ENCODE results near the gene MUC22.

DNA sequence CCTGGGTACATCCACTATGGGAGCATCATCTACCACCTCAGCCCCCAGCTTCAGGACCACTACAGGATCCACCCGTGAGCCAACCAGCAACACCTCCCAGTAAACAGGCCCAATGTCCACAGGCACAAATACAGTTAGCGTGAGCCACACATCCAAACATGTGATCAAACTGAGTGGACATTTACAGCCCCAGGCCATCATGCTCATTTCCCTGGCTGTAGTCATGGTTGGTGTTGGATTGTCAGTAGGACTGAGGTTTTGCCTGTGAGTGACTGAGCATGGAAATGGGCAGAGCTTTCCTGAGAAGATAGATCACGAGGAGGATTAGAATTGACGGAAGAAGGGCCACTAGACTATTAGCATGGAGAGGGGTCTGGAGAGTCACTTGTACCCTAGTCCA lies 37.5 kb upstream of the MUC22 start:
- no peak for TF ChIP-seq POLR2A (IDR thresholded peaks at IDR 0.05)
- TF ChIP-seq, protein P1, sequence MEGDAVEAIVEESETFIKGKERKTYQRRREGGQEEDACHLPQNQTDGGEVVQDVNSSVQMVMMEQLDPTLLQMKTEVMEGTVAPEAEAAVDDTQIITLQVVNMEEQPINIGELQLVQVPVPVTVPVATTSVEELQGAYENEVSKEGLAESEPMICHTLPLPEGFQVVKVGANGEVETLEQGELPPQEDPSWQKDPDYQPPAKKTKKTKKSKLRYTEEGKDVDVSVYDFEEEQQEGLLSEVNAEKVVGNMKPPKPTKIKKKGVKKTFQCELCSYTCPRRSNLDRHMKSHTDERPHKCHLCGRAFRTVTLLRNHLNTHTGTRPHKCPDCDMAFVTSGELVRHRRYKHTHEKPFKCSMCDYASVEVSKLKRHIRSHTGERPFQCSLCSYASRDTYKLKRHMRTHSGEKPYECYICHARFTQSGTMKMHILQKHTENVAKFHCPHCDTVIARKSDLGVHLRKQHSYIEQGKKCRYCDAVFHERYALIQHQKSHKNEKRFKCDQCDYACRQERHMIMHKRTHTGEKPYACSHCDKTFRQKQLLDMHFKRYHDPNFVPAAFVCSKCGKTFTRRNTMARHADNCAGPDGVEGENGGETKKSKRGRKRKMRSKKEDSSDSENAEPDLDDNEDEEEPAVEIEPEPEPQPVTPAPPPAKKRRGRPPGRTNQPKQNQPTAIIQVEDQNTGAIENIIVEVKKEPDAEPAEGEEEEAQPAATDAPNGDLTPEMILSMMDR (IDR thresholded peaks at IDR 0.05) = no peak
